ENCODE results near the gene OVCA2.
A peak's percentile ranks its signal among the peaks of the same experiment; 100 is the strongest.
"Not testable (repeated sequence)": the region's sequence is repeated elsewhere in the genome, so short reads cannot be mapped to it uniquely, and the experiment has no call there.

OVCA2 gene

DNA sequence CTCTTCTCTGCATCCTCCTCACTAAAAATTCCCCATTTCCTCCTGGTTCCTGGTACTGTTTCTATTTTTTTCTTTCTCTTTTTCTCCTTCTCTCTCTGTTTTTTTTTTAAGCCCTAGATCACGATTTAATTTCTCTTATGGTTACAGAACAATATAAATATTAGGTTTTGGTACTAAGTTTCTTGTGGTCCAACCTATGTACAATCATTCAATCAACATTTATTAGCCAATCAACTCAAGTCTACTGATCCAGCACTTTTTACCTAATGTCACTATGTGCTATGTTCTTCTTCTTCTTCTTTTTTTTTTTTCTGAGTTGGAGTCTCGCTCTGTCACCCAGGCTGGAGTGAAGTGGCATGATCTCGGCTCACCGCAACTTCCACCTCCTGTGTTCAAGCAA lies 29.3 kb upstream of the OVCA2 start:
- H3K27me3 Mint-ChIP-seq (ENCODE audit: low read depth) = peaks cover 53% of the 10 kb centered on the region
- no peak overlapping the region for H3K4me3 Mint-ChIP-seq
- H3K9me3 Mint-ChIP-seq = peaks cover 3% of the 10 kb centered on the region
- TF ChIP-seq, protein P1, sequence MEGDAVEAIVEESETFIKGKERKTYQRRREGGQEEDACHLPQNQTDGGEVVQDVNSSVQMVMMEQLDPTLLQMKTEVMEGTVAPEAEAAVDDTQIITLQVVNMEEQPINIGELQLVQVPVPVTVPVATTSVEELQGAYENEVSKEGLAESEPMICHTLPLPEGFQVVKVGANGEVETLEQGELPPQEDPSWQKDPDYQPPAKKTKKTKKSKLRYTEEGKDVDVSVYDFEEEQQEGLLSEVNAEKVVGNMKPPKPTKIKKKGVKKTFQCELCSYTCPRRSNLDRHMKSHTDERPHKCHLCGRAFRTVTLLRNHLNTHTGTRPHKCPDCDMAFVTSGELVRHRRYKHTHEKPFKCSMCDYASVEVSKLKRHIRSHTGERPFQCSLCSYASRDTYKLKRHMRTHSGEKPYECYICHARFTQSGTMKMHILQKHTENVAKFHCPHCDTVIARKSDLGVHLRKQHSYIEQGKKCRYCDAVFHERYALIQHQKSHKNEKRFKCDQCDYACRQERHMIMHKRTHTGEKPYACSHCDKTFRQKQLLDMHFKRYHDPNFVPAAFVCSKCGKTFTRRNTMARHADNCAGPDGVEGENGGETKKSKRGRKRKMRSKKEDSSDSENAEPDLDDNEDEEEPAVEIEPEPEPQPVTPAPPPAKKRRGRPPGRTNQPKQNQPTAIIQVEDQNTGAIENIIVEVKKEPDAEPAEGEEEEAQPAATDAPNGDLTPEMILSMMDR (IDR thresholded peaks at IDR 0.05; ENCODE audit: unreplicated experiment in 3 of 3) = no peak
- no peak overlapping the region for H3K27ac Mint-ChIP-seq
- no peaks in the 10 kb centered on the region for H3K36me3 Mint-ChIP-seq (ENCODE audit: low read depth)
- peaks cover 16% of the 10 kb centered on the region for H3K4me1 Mint-ChIP-seq

DNA sequence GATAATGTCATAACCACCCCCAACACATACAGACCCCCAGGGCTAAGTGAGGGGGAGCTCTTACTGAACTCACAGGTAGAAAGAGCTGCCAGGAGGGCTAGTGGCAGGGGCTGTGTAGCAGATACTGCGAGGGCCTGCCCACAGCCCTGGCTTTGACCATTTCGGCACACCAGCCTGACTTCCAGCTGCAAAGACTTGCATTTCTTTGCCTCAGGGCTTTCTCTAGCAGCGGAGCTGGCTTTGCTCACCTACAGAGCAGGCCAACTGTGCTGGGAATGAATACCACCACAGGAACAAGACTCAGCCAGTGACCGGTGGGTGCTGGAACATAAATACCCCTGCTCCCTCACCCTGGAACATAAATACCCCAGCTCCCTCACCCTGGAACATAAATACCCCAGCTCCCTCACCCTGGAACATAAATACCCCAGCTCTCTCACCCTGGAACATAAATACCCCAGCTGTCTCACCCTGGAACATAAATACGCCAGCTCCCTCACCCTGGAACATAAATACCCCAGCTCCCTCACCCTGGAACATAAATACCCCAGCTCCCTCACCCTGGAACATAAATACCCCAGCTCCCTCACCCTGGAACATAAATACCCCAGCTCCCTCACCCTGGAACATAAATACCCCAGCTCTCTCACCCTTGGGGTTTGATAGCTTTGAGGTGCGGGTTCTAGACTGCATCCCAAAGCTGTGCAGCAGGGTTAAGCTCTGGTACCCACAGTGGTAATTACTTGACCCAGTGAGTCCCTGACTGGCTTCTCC lies 28.4 kb upstream of the OVCA2 start:
- peaks cover 62% of the 10 kb centered on the region for H3K27me3 Mint-ChIP-seq (ENCODE audit: low read depth)
- not testable (repeated sequence) for H3K4me3 Mint-ChIP-seq; H3K9me3 Mint-ChIP-seq; H3K36me3 Mint-ChIP-seq (ENCODE audit: low read depth); H3K27ac Mint-ChIP-seq
- H3K4me1 Mint-ChIP-seq = peaks cover 25% of the 10 kb centered on the region

DNA sequence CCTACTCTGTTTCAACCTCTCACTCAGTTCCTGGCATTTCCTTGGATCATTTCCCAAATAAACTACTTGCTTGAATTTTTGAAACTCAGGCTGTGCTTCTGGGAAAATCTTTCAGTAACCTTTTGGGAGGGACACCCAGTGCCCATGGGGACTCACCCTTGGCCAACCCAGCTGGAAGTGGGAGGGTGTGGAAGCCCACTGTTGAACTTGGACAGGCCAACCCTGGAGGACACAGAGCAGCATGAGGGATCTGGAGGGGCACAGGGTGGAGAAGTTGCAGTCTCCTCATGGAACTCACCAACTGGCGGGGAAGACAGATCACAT lies 27.9 kb upstream of the OVCA2 start:
- H3K36me3 Mint-ChIP-seq (ENCODE audit: low read depth) = no peaks in the 10 kb centered on the region
- H3K4me3 Mint-ChIP-seq = no peak overlapping the region
- peaks cover 3% of the 10 kb centered on the region for H3K9me3 Mint-ChIP-seq
- TF ChIP-seq, protein P1 (IDR thresholded peaks at IDR 0.05; ENCODE audit: unreplicated experiment in 3 of 3) = no peak
- H3K4me1 Mint-ChIP-seq = peaks cover 26% of the 10 kb centered on the region
- H3K27me3 Mint-ChIP-seq (ENCODE audit: low read depth) = peaks cover 68% of the 10 kb centered on the region
- H3K27ac Mint-ChIP-seq = no peak overlapping the region

DNA sequence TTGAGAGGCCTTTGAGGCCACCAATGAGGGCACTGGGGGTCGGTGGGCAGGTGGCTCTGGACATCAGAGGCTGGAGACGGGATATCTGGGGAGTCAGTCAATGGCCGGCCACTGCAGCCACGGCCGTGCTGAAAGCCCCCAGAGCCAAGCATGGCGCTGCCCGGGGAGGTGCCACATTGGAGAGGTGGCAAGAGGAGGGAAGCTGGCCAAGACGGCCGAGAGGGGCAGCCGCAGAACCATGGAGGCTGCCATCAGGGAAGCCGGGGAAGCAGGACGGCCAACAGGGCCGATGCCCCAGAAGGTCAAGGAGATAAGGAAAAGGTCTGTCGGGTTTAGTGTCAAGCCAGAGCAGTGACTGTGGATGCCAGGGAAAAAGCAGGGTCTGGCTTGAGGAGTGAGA lies 26.5 kb upstream of the OVCA2 start:
- Mint-ChIP-seq H3K27ac (no peak overlapping the region), H3K9me3 (peaks cover 3% of the 10 kb centered on the region), H3K4me3 (no peak overlapping the region), H3K4me1 (peaks cover 26% of the 10 kb centered on the region), H3K36me3 (ENCODE audit: low read depth) (no peaks in the 10 kb centered on the region), H3K27me3 (ENCODE audit: low read depth) (peaks cover 81% of the 10 kb centered on the region)
- TF ChIP-seq, protein P1 (IDR thresholded peaks at IDR 0.05; ENCODE audit: unreplicated experiment in 3 of 3) = no peak

DNA sequence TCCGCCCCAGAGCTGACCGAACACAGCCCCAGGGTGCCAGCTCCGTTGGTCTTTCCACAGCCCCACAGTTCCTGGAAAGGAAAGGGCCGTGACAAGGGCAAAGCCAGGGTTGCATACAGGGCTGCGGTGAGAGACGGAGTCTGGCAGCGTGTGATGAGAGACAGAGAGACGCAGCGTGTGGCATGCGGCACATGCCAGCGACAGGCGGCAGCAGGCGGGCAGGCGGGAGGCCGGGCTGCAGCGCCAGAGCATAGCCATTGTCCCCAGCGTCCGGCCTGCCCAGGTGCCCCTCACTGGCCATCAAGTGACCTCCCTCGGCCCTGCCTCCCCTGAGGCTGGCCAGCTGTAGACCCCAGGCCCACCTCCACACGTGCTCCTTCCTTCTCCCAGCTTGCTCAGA lies 25.3 kb upstream of the OVCA2 start:
- H3K4me1 Mint-ChIP-seq = peaks cover 23% of the 10 kb centered on the region
- TF ChIP-seq, protein P1 (IDR thresholded peaks at IDR 0.05; ENCODE audit: unreplicated experiment in 3 of 3) = no peak
- H3K27me3 Mint-ChIP-seq (ENCODE audit: low read depth) = peaks cover 82% of the 10 kb centered on the region
- no peaks in the 10 kb centered on the region for H3K36me3 Mint-ChIP-seq (ENCODE audit: low read depth)
- peaks cover 3% of the 10 kb centered on the region for H3K9me3 Mint-ChIP-seq
- H3K4me3 Mint-ChIP-seq = no peak overlapping the region
- H3K27ac Mint-ChIP-seq = no peak overlapping the region

DNA sequence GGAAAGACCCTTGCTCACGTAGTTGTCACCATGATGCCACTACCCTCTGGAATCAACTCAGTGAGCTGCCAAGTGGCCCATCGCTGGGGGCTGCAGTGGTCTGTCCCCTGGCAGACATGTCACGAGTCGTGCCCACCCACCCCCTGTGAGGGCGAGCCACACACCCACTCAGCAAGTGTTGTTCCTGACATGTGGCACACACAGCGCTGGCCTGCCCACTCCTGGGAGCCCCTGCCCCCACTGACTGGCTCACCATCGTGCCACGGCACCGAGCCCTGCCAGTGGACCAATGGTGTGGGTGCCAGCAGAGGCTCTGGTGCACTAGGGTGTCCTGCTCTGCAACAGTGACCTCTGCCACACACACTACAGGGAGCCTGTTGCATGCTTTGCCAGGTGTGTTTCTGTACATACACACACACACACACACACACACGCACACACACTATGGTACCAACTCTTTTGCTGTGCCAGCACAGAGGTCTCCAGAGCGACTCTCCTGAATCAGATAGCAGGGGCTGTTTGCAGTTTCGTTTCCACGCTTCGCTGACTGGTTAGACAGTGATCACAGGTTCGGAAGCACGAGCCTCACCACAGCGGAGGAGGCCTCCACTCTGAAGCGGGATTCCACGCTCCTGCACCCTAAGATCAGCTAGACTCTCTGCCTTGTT lies 24.4 kb upstream of the OVCA2 start:
- peaks cover 3% of the 10 kb centered on the region for H3K9me3 Mint-ChIP-seq
- H3K4me3 Mint-ChIP-seq = no peak overlapping the region
- peak overlapping the region in 1 of 3 experiments; percentile 10 for H3K27ac Mint-ChIP-seq
- peaks cover 81% of the 10 kb centered on the region for H3K27me3 Mint-ChIP-seq (ENCODE audit: low read depth)
- peaks cover 14% of the 10 kb centered on the region for H3K4me1 Mint-ChIP-seq
- no peaks in the 10 kb centered on the region for H3K36me3 Mint-ChIP-seq (ENCODE audit: low read depth)
- TF ChIP-seq, protein P1 (IDR thresholded peaks at IDR 0.05; ENCODE audit: unreplicated experiment in 3 of 3) = no peak
